ENCODE results near the gene NID1. TPM values are rescaled to one million over a fixed set of nuclear protein-coding genes. Genes with fewer than 3 reads are reported as not detected.
"Not testable (repeated sequence)": the region's sequence is repeated elsewhere in the genome, so short reads cannot be mapped to it uniquely, and the experiment has no call there.

Gene NID1
- polyA plus RNA-seq, 1 donor (not counting 4 experiments of a cell fraction or from before 2014, with no cell fraction given), result 1.8 TPM

DNA sequence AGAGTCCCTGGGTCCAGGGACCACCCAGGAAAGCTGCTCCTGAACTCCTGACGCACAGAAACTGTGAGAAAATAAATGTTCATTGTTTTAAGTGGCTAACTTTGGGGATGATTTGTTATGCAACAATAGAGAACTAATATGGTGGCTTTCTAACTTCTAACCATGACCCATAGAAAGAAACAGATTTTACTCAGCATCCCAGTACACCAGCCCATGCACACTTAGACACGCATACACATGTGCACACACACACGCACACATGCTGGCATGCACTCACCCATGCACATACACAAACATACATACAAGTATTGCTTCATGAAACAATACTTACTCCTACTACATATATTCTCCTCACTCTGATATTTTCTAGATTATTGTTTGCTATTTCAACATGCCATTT, 57.1 kb downstream of the NID1 start:
- DNase-seq (ENCODE audit: low read depth, low spot score) (no peak), FAIRE-seq (no peak)
- H4K20me1 ChIP-seq (ENCODE audit: control insufficient read depth, extremely low read depth, insufficient read depth, low read length), result no peaks in the 10 kb centered on the region
- TF ChIP-seq EZH2 (IDR thresholded peaks at IDR 0.05; ENCODE audit: low read length), result no peak
- TF ChIP-seq, protein P1, sequence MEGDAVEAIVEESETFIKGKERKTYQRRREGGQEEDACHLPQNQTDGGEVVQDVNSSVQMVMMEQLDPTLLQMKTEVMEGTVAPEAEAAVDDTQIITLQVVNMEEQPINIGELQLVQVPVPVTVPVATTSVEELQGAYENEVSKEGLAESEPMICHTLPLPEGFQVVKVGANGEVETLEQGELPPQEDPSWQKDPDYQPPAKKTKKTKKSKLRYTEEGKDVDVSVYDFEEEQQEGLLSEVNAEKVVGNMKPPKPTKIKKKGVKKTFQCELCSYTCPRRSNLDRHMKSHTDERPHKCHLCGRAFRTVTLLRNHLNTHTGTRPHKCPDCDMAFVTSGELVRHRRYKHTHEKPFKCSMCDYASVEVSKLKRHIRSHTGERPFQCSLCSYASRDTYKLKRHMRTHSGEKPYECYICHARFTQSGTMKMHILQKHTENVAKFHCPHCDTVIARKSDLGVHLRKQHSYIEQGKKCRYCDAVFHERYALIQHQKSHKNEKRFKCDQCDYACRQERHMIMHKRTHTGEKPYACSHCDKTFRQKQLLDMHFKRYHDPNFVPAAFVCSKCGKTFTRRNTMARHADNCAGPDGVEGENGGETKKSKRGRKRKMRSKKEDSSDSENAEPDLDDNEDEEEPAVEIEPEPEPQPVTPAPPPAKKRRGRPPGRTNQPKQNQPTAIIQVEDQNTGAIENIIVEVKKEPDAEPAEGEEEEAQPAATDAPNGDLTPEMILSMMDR (optimal IDR thresholded peaks at IDR 0.05 in 1 of 3, IDR thresholded peaks at IDR 0.05 in 1 of 3, conservative IDR thresholded peaks at IDR 0.05 in 1 of 3; ENCODE audit: extremely low read depth in 1 of 3, insufficient read depth in 2 of 3, low read length in 3 of 3), result no peak
- no peak overlapping the region for H3K4me2 ChIP-seq (ENCODE audit: control insufficient read depth, extremely low read depth, insufficient read depth, low read depth, low read length)
- no peaks in the 10 kb centered on the region for H3K9me3 ChIP-seq (ENCODE audit: control insufficient read depth, low read depth, low read length)
- H3K9ac ChIP-seq (ENCODE audit: control insufficient read depth, extremely low read depth, insufficient read depth, low read length), result no peak overlapping the region
- no peaks in the 10 kb centered on the region for H3K9me1 ChIP-seq (ENCODE audit: control insufficient read depth, extremely low read depth, insufficient read depth, low read length)
- peaks cover 14% of the 10 kb centered on the region for H3K4me1 ChIP-seq (ENCODE audit: control insufficient read depth, extremely low read depth, insufficient read depth, low read length)
- H3K27ac ChIP-seq (ENCODE audit: control insufficient read depth, insufficient read depth, low read length), result no peak overlapping the region
- no peak overlapping the region for H2AFZ ChIP-seq (ENCODE audit: control insufficient read depth, low read length)
- dilution Hi-C loops (cut with MboI; ENCODE audit: extremely low pct_ligation_motif_present, low sequenced_read_pairs), result no loop called here
- H3K36me3 ChIP-seq (ENCODE audit: control insufficient read depth in 2 of 2, extremely low read depth in 1 of 2, insufficient read depth in 2 of 2, low read length in 2 of 2), result no peaks in the 10 kb centered on the region
- H3K79me2 ChIP-seq (ENCODE audit: control insufficient read depth, insufficient read depth, low read length), result no peaks in the 10 kb centered on the region
- no peak overlapping the region for H3K4me3 ChIP-seq (ENCODE audit: control insufficient read depth in 2 of 3, extremely low read depth in 1 of 3, insufficient read depth in 2 of 3, low read depth in 1 of 3, low read length in 3 of 3)
- H3K27me3 ChIP-seq (ENCODE audit: control insufficient read depth, extremely low read depth, insufficient read depth, low read length), result no peaks in the 10 kb centered on the region

DNA sequence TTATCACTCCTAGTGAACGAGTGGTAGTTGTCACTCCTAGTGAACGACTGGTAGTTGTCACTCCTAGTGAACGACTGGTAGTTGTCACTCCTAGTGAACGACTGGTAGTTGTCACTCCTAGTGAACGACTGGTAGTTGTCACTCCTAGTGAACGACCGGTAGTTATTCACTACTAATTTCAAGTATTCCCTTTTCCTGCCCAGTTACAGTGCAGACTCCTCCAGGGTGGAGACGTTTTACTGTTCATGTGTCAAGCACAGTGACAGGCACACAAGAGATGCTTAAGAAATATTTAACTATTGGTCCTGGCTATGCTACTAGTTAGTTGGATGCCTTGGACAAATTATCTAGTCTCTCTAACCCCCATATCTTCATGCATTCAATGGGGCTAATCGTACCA, 61.8 kb downstream of the NID1 start:
- FAIRE-seq; dilution Hi-C loops (cut with MboI; ENCODE audit: extremely low pct_ligation_motif_present, low sequenced_read_pairs); H3K27ac ChIP-seq (ENCODE audit: control insufficient read depth, insufficient read depth, low read length): not testable (repeated sequence)

DNA sequence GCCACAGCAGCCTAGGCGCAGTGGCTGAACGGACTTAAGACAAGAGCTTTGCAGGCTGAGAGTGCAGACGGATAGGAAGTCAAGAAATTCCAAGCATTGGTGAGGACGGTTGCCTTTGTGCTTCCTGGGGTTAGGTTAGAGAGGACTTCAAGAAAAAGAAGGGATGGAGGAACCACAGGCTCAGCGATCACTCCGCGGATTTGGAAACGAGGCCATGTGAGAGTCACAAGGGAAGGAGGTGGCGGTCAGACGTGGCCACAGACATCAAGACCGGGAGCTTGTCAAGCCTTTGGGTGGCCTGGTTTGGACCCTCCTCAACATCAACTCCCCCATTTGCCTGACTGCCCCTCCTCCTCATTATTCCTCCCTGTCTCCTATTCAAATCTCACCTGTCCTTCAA, 62.3 kb downstream of the NID1 start:
- dilution Hi-C loops (cut with MboI; ENCODE audit: extremely low pct_ligation_motif_present, low sequenced_read_pairs), result no loop called here
- no peaks in the 10 kb centered on the region for H3K9me3 ChIP-seq (ENCODE audit: control insufficient read depth, low read depth, low read length)
- H3K9me1 ChIP-seq (ENCODE audit: control insufficient read depth, extremely low read depth, insufficient read depth, low read length), result no peaks in the 10 kb centered on the region
- TF ChIP-seq EZH2 (IDR thresholded peaks at IDR 0.05; ENCODE audit: low read length), result no peak
- TF ChIP-seq, protein P1 (optimal IDR thresholded peaks at IDR 0.05 in 1 of 3, IDR thresholded peaks at IDR 0.05 in 1 of 3, conservative IDR thresholded peaks at IDR 0.05 in 1 of 3; ENCODE audit: extremely low read depth in 1 of 3, insufficient read depth in 2 of 3, low read length in 3 of 3), result no peak
- H3K4me3 ChIP-seq (ENCODE audit: control insufficient read depth in 2 of 3, extremely low read depth in 1 of 3, insufficient read depth in 2 of 3, low read depth in 1 of 3, low read length in 3 of 3), result no peak overlapping the region
- H3K27me3 ChIP-seq (ENCODE audit: control insufficient read depth, extremely low read depth, insufficient read depth, low read length), result no peaks in the 10 kb centered on the region
- no peak overlapping the region for H3K4me2 ChIP-seq (ENCODE audit: control insufficient read depth, extremely low read depth, insufficient read depth, low read depth, low read length)
- no peak overlapping the region for H3K9ac ChIP-seq (ENCODE audit: control insufficient read depth, extremely low read depth, insufficient read depth, low read length)
- DNase-seq (ENCODE audit: low read depth, low spot score) (no peak), FAIRE-seq (no peak)
- peaks cover 26% of the 10 kb centered on the region for H3K4me1 ChIP-seq (ENCODE audit: control insufficient read depth, extremely low read depth, insufficient read depth, low read length)
- no peaks in the 10 kb centered on the region for H4K20me1 ChIP-seq (ENCODE audit: control insufficient read depth, extremely low read depth, insufficient read depth, low read length)
- H3K36me3 ChIP-seq (ENCODE audit: control insufficient read depth in 2 of 2, extremely low read depth in 1 of 2, insufficient read depth in 2 of 2, low read length in 2 of 2), result no peaks in the 10 kb centered on the region
- no peak overlapping the region for H2AFZ ChIP-seq (ENCODE audit: control insufficient read depth, low read length)
- no peak overlapping the region for H3K27ac ChIP-seq (ENCODE audit: control insufficient read depth, insufficient read depth, low read length)
- H3K79me2 ChIP-seq (ENCODE audit: control insufficient read depth, insufficient read depth, low read length), result no peaks in the 10 kb centered on the region

More for the DNA sequence above, 61.8 kb downstream of the NID1 start:
- H3K9ac ChIP-seq (ENCODE audit: control insufficient read depth, extremely low read depth, insufficient read depth, low read length); H3K79me2 ChIP-seq (ENCODE audit: control insufficient read depth, insufficient read depth, low read length); H4K20me1 ChIP-seq (ENCODE audit: control insufficient read depth, extremely low read depth, insufficient read depth, low read length); H2AFZ ChIP-seq (ENCODE audit: control insufficient read depth, low read length); H3K9me3 ChIP-seq (ENCODE audit: control insufficient read depth, low read depth, low read length); H3K9me1 ChIP-seq (ENCODE audit: control insufficient read depth, extremely low read depth, insufficient read depth, low read length); H3K27me3 ChIP-seq (ENCODE audit: control insufficient read depth, extremely low read depth, insufficient read depth, low read length); H3K36me3 ChIP-seq (ENCODE audit: control insufficient read depth in 2 of 2, extremely low read depth in 1 of 2, insufficient read depth in 2 of 2, low read length in 2 of 2); H3K4me2 ChIP-seq (ENCODE audit: control insufficient read depth, extremely low read depth, insufficient read depth, low read depth, low read length); DNase-seq (ENCODE audit: low read depth, low spot score); H3K4me3 ChIP-seq (ENCODE audit: control insufficient read depth in 2 of 3, extremely low read depth in 1 of 3, insufficient read depth in 2 of 3, low read depth in 1 of 3, low read length in 3 of 3): not testable (repeated sequence)
- peaks cover 24% of the 10 kb centered on the region for H3K4me1 ChIP-seq (ENCODE audit: control insufficient read depth, extremely low read depth, insufficient read depth, low read length)

Measured in keratinocyte (primary cell).